ENCODE measurements around the gene FOSL2.

FOSL2 gene

DNA sequence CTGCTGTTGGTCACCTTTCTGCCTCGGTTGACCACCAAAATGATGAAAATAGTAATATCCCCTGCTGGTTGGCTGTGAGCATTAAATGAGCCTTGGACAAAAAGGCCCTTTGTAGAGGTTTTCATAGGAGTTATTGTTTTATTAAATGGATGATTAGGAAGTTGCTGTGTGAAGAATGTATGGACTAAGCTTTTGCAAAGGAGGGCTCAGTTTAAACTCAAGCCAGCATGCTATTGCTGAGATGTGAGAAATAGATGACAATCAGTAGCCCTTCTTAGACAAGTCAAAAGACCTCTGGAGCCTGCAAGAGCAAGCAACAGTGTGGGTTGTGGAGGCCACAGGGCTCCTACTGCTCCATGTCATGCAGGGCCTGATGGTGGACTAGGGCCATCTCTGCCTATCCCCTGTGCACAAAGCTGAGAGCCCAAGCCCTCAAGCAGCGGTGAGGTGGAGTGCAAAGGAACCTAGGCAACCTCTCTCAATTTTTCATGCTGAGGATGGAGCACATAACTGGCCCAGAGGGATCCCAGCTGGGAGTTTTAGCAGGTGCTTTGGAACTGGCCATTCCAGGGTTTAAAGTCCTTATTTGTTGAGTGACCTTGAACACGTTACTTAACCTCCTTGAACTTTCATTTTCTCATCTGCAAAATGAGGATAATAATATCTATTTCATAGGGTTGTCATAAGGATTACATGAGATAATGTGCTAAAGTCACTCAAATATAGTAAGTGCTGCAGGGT is 37.1 kb downstream of the FOSL2 start:
- no peak for DNase-seq

DNA sequence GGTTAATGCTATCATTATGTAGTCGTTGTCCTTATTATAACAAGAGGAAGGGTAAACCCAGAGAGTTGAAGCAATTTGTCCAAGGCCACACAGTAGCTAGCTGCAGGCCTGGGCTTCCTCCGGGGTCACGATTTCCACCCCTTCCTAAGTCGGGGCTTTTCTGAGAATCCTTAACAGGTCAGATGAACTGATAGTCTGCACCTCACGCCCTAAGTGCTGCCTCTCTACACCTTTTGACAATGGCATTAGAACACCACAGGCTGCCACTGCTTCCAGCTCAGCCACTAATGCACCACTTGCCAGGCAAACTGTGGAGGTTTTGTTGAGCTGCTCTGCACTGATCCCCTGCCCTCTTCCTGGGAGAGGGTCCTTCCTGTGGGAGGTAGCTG is 37.7 kb downstream of the FOSL2 start:
- no peak for DNase-seq

DNA sequence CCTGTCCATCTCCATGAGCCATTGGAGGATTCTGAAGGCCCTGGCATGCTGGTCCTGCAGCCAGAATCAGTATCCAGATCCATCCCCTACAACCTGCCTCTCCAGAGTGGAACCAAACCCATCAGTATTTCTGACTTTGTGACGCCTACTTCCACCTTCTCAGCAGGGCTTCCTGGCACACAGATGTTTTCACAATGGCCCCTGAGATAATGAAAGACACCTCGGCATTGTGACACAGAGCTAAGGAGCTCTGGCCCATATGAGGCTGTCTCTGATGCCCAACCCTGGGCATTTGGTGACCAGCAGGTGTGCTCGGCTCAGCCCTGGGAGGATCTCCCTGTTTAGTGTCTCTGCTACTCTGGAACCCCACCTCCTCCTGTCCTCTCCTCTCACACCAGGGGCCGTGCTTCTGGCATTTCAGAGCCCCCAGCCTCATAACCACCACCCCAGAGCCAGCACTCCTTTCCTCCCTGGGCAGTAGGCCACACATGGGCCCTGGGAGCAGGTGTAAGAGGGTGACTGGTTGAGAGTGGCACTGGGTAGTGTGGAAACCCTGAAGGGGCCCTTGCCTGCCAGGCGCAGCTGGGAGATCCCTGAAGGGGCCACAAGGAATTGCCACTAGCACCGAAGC is 38.2 kb downstream of the FOSL2 start:
- no peak for DNase-seq

DNA sequence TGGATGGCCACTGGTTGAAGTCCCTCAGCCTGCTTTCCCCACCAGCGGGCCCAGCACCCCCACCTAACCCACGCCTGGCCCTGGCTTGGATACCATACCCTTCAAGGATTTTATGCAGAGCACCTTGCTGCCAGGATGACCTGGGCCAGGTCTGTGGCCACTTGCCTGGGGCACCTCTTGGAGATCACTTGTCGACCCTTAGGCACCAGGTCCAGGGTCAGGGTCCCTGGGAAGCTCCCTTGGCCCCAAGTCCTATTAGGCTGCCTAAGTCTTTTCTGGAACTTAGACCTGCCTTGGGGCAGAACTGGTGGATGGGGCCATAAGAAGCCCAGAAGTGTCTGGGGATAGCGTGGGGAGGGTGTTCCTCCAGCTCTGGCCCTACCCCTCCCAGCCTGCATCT is 39.1 kb downstream of the FOSL2 start:
- DNase-seq = no peak

DNA sequence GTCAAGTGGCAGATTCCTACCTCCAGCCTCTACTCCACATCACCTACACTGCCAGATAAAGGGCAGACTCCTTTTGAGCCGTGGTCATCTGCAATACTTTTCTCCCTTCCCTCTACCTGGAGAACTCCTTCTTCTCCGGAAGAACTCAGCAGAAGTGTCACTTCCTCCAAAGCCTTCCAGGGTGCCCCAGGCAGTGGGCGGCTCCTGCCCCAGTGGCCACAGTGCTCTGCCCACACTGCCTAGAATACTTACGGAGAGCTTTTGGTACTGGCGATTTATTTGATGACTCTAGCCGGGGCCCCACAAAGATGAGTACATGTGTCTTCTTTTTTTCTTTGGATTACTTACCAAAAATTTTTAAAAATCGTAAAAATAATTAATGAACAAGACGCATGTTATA is 39.7 kb downstream of the FOSL2 start:
- no peak for DNase-seq

DNA sequence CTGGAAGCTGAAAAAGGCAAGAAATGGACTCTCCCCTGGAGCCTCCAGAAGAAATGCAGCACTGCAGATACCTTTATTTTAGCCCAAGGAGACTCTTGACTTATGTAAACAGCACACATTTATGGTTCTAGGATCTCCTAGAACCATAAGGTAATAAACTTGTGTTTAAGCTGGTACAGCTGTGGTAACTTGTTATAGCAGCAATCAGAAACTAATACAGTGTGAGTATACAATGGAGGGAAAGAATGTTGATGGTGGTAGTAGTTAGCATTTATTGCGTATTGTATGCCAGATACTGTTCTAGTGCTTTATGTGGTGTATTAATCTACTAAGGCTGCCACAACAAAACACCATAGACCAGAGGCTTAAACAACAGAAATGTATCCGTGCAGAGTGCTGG is 40.6 kb downstream of the FOSL2 start:
- DNase-seq = no peak

DNA sequence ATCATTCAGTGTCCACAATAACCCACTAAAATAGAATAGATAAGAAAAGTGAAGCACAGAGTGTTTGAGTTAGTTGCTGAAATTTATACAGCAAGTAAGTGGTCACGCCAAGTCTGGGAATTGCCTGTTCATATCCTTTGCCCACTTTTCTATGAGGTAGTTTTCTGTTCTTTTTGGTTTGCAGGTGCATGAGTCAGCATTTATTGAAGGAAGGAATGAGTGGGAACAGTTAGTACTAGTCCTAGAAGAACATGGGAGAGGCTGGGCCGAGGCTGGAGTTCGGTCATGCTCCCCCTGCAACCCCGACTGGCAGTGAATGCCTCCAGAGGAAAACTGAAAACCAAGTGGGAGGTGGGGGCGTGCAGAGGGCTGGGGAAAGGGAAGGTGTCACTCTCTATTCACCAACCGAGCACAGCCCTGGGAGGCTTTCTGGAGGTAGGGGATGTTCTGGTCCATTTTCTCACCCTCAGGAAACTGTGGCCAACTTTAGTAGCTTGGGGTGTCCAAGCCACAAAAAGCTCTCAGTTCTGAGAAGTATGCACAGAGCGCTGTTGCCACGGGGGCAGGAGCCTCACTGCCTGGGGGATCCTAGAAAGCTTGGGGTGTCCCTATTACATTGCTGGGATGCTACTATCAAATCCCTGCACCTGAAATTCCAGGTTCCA is 41.4 kb downstream of the FOSL2 start:
- no peak for DNase-seq

DNA sequence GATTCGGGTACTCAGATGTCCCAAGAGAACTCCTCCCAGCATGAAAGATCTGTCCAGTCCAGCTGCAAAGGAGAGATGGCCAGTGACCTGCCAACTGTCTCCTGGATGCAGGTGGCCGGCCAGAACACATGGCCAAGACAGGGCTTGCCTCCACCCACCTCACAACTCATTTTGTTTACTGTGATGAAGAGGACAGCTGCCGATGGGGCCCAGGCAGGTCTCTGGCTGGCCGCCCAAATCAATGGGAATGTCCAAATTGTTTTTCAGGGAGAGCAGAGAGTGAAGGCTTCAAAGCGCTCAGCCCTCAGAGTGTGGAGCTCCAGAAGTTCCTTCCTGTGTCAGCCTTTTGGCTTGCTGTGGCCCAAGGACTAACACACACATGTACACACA is 41.9 kb downstream of the FOSL2 start:
- no peak for DNase-seq

DNA sequence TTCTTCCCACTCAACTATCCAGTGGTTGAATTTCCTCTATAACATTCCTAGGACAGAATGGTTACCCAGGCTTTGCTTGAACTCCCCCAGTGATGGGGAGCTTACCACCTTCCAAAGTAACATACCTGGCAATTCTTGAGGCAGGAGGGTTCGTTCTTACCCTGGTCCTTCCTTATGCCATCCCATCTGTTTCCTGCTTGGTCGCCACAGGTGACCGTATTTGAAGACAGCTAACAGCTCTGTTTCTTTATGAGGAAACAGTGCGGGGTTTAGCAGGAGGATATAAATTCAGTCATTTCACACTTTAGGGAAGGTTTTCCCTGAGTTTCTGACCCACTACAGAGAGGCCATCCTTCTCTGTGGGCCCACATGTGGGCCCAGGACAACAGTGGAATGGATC is 42.6 kb downstream of the FOSL2 start:
- DNase-seq = no peak

DNA sequence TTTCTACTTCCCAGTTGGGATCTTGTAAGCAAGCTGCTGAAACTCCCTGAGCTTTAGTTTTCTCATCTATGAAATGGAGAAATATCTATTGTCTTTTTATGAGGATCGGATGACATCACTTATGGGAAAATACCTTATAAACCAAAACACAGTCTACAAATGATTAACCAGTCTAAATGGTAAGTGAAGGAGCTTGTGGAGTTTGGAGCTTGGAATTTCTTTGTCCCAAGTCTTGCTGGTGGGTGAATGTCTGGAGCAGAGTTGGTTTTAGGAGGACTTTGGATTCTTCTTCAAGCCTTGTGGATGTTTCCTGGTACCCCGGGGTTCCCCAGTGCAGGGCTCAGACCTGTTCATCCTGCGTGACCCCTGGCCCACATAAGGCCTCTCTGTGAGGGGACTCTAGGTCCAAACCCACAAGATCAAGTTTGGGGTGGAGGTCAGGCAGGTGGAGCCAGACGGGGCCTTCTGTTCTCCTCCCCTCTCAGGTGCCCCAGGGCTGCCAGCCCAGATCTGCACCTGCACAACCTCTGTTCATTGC is 43.2 kb downstream of the FOSL2 start:
- DNase-seq = no peak

DNA sequence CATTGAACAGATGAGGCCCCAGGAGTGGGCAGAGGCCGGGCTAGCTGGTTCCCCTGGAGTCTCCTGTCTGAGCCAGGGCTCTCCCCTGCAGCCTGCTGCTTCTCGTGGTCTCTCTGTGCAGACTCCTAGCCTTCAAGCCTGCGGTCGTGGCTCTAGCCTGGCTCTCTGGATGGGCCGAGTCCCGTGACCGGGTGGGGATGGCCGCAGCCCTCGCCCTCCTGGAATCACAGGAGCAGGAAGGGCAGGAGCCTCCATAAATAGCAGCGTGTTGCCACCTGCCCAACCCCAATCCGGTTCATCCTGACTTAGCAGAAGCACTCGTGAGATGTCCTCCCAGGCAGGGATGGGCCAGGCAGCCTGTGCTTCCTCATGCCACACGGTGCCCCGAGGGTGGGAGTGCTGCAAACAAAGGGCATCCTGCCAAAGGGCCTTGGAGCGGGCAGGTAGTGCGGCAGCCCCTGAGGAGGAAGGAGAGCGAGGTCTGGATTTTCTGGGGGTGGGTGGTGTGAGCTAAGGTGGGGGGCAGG is 43.9 kb downstream of the FOSL2 start:
- peak in 1 of 56 donors; percentile 11 for DNase-seq

DNA sequence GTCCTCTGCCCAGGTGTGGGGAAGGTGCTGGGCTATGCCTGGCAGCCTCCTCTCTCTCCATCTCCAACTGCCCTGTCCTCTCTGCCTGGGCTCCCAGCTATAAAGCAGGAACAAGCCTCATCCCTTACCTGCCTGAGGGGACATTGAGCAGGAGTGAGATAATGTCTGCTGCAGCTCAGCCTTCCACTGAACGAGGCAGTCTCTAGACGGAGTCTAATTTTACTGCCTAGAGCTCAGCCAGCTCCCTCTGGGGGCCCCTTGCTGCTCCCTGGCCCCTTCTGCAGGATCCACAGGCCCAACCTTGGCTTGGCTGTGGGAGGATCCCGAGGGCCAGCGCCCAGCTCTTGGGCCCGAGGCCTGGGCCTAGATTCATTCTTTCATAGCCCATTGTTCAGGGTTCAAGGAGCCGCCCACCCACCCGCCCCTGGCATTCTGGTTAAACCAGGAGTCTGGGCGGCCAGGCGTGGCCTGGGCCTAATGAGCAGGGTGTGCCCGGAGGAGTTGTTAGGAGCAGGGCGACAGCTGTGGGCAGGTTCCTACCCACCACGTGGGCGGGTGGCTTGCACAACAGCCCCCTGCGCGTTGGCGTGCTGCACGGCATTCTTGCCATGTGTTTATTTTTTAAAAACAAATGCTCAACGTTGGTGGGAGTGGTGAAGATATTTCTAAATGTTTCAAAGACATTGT is 44.6 kb downstream of the FOSL2 start:
- DNase-seq = peak in 1 of 56 donors; percentile 47

DNA sequence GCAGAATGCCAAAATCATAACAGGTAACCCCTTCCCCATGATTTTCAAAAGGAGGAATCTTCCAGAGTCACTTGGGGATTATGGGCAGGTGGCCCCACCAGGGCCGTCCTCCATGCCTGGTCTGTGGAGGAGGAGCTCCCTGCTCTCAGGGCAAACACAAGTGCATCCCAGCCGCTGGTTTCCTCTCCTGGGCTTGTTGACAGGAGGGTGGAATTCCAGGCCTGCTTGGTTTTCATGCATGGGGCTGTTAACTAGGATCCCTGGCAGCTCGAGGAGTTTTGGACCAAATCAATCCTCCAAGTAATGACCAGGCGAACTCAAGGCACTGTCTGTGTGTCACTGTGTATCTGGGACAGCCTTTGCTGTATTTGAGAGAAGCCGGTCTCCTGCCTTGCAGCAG is 45.3 kb downstream of the FOSL2 start:
- no peak for DNase-seq

DNA sequence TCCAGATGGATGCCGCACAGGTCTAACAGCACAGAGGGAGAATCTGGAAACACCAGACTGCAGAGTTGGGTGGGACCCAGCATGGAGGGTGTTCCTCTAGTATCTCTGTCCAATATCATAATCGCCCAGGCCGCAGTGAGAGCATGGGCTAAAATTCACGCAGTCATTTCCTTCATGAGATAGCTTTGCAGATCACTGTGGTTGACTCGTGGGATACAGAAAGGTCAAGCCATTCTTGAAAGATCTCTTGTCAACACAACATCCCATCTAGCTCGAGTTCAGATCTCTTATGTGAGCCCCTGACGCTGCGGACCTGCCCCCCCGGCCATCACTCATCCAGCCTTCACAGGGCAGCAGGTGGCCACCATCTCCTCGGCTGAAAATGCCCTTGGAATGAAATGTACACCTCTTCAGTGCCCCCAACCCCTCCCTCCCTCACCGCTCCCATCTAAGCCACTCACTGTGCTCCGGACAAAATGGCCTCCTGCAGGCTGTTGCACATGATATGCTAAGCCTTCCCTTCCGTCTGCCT is 45.9 kb downstream of the FOSL2 start:
- DNase-seq = no peak

DNA sequence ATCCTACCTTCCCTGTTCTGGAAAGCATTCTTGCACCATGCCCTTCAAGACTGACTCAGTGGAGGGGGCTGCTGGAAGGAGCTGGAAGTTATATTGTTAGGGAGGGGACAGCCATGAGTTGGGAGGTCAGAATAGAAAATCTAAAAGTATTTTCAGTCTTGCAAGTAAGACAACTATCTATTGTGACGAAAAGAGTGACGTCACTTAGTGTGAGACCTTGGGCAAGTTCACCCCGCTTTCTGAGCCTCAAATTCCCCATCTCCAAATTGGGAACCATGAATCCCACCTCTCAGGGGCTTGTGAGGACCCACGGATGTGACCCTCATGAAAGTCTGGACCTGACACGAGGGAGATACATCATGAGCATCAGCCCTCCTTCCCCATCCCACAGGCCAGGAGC is 46.5 kb downstream of the FOSL2 start:
- no peak for DNase-seq

DNA sequence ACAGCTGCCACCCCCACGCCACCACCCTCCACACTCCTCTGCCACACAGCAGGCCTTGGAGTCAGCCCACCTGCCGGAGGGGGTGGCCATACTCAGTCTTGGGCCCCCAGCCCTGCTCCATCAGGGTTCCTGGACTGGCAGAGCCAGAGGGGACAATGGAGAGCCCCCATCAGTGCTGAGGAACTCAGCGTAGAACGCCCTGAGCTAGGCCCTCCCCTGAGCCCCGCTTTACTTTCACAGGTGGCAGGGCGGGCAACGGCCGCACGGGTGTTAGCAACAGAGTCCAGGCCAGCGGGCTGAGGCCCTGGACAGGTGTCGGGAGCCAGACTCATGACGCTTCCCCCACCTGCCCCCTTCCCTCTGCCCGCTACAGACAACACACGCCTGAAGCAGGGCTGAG is 47.1 kb downstream of the FOSL2 start:
- no peak for DNase-seq

DNA sequence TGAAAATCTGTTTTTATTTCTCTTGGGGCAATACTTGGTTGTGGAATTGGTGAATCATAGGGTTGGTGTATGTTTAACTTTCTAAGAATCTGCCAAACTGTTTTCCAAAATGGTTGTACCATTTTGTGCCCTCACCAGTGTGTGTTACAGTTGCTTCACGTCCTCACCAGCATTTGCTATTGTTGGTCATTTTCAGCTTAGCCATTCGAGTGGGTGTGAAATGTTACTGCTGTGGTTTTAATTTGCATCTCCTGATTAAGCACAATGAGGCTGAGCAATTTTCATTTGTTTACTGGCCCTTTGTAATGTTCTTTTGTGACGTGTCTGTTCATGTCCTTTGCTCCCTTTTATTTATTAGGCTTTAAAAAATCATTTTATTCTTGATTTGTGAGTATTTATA is 49.7 kb downstream of the FOSL2 start:
- no peak for DNase-seq

DNA sequence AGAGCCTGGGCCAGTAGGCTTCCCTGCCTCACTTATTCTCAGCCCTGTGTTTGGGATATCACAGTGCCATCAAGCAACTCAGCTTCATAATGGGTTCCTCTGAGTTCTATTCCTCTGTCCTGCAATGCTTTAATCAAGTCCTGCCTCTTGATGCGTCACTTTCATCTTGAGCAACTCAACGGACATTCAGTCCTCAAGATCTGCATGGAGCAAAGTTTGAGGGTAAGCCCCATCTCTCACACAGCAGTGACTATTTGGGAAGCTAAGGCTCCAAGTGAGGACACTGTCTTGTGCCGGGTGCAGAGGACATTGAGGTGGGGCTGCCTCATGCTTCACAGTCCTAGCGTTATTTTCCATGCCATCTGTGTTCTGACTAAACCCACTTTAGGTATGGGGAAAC is 52.3 kb downstream of the FOSL2 start:
- DNase-seq = no peak

DNA sequence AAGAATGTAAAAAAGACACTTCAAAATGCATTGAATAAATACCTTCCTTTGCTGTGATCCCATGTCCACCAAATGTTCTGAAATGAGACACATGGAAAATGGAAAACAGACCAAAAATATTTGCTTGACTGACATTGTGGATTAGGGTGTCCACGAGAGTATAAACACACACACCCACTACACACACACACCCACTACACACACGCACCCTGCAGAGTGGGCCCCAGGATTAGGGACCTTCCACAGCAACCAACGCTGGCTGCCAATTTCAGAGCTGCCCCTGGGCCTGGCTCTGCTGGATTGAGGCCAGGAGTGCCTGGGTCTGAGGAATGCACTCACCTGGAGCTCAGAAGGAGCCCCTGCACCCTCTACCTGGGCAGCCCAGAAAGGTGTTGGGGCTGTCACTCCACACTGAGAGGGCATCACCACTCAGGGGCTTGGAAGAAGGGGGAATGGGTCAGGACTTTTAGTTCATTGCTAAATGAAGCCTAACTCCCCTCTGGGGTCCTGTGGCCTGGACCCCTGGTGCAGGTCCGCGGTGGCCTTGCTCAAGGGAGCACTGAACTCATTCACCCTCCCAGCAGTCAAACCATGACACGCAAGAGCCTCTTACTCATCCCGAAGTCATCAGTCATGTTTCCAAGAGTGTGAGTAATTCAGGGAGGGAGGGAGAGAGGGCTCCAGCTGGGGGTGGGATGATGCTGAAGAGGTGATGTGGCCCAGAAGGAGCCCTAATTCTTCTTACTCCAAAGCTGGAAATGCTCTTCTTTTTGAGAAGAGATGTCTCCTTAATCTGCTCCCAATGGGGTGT is 53.0 kb downstream of the FOSL2 start:
- peak in 2 of 56 donors; percentile 10 to 16 for DNase-seq

DNA sequence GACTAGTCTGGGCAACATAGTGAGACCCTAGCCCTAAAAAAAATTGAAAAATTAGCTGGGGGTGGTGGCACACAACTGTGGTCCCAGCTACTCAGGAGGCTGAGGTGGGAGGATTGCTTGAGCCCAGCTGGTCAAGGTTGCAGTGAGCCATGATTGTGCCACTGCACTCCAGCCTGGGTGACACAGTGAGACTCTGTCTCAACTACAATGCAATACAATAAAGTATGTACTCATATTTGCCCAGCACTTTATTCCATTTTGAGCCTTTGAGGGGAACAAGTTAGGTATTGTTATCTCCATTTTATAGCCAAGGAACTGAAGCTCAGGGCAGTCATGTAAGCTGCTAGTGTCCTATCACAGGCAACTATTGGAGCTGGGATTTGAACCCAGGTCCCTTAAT is 53.9 kb downstream of the FOSL2 start:
- no peak for DNase-seq

DNA sequence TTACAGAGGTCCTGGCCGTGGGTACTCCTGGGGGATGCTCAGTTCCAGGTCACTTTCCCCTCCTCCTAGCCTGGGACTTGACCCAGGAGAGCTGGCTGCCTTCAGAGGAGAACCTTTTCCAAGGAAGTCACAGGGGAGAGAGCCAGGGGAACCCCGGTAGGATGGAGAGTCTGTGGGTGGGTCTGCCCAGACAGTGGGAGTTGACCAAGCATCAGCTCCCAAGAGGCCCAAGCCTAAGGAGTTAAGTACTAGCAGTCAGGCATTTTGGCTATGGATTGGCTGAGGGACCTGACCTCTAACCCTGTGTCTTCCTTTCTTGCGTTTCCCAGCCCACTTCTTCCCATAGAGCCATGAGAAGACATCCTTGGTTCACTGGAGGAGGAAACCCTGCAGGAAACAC is 54.4 kb downstream of the FOSL2 start:
- no peak for DNase-seq

All from amygdala (tissue), 56 donors.